ENCODE measurements around the gene PHKA2.

The PHKA2 gene

GRCh38 chrX:18887177-18887824 is 96.6 kb downstream of the PHKA2 start:
- no peak for FAIRE-seq

GRCh38 chrX:18886344-18887161 is 97.4 kb downstream of the PHKA2 start:
- no peak for FAIRE-seq

DNA sequence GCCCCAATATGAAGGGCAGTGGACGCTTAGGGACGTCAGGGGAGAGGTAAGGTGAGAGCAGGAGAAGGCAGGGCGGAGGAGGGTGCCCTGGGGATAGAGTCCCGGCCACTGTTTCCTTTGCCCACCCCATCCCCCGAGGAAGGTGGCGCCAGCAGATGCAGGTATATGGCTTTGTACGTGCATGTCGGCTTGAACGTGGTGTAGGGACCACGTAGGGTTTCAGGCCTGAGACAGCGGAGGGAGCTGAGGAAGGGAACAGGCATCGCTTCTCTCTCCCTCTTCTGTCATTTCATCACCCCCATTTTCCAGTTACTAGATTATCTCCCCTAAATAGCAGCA is 97.9 kb downstream of the PHKA2 start:
- FAIRE-seq = no peak

DNA sequence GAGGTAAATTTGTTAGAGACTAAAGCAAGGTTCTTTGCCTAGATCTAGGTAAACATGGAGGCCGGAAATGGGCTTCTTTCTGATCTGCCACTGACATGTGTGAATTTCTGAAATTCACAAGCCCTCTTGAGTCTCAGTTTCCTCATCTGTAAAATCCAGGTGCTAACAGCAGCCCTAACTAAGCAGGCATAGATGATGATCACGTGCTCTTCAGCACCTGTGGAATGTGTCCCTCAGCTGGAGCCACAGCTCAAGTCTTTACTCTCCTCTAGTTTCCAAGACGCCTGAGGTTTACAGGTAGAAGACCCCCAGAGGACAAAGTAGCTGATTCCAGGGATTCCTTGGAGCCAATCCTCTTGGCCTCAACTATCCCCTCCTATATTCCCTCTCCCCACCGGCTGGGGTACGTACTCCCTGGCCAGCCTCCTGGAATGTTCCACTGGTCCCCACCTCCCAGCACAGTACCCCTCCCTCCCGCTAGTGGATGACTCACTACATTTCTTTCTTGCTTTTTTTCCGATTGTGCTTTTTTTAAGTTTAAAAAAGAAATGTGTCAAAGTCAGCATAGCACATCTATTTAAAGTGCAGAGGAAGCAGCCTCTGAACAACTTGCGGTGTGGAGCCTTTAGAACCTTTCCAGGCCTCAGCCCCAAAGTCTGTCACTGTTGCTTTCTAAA is 98.4 kb downstream of the PHKA2 start:
- no peak for FAIRE-seq

DNA sequence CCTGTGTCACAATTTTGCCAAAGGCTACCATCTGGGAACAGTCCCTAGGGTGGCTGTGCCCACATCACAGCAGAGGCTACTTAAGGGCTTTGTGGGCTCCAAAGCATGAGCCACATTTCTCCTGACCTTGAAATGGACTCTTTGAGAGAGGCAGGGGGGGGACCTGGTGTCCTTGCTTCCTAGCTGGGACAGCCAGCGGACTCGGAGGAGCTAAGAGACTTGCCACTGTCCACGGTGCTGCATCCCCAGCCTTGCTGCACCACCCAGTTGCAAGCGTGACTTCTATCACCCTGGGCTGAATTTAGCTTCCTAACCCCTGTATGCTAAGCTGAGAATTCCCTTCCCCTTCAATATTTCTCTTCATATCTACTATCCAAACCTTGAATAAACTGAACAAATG is 99.0 kb downstream of the PHKA2 start:
- no peak for FAIRE-seq

DNA sequence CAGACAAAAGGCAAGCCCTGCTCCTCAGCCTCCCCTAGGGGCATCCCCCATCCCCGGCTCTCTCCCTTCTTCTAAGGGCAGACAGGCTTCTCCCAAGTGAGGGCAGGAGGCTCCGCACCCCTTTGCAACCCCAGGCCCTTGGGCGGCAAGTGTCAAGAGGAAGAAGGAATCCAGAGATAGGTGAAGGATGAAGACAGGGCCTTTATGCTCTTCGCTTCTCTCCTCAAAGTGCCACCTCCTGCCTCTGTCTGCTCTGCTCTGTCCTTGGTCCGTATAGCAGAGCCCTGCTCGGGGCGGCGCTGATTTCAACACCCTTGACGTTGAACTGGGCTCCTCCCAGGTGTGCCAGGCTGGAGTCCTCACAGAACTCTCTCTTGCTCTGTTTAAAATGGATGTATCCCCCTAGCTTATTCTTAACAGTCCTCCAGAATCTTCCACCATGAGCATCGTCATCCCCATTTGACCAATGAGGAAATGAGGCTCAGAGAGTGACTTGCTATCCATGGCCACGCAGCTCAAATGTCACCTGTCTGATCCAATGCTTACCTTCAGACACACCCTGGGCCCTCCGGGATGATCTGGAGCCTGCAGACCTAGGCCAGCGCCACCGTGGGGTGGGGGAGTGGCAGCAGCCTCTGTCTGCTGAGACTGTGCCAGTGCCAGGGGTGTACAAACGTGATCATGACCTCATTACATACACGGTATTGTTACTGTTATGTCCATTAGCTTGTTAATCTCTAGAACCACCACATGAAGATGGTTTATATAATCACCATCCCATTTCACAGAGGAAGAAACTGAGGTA is 99.8 kb downstream of the PHKA2 start:
- FAIRE-seq = no peak

DNA sequence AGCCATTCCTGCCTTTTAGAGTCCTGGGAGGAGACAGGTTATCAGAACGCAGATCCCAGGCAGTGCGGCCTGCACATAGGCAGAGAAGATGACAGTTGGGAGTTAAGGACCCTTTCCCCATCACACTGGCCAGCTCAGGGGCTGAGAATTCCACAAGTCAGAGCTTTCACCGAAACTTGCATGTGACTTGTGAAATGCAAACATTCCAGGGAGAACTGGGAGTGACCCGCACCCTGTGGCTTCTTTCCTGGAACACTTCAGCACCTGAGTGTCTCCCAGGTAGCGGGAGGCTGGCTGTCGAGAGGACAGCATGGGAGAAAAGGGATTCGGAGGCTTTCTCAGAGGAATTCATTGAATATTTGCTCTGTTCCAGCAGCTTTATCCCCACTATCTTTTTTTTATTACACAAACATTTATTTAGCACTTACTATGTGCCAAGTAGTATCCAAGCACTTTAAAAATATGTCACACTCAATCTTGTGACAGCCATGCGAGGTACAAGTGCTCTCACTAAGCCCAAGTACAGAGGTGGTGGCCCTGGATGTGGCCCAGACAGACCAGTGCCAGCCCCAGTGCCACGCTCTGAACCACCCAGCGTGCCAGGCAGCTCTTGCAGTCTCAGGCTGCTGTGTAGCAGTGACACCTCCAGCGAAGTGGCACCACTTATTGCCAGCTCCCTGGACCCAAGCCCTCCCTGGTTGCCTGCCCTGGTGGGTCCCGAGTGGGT is 100.5 kb downstream of the PHKA2 start:
- FAIRE-seq = no peak

DNA sequence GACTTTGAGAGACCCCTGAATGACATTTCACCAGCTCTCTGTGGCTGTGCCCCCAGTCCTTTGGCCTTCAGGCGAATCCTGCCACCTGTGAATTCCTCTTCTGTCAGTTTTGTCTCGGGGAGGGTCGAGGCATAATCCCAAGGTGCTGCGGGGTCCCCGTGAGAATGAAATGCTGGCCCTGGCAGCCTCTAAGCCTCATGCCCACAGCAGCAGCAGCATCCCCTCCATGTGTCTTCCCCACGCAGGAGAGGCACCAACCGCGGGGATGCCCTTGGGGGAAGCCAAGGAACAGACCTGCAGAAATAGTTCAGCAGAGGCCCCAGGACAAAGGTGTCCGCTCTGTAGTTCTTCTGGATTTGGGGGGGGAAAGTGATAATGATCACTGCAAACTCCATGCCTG is 104.8 kb downstream of the PHKA2 start:
- no peak for FAIRE-seq

- FAIRE-seq = no peak
Observed at GRCh38 chrX:18877469-18877868, 106.4 kb downstream of the PHKA2 start.

DNA sequence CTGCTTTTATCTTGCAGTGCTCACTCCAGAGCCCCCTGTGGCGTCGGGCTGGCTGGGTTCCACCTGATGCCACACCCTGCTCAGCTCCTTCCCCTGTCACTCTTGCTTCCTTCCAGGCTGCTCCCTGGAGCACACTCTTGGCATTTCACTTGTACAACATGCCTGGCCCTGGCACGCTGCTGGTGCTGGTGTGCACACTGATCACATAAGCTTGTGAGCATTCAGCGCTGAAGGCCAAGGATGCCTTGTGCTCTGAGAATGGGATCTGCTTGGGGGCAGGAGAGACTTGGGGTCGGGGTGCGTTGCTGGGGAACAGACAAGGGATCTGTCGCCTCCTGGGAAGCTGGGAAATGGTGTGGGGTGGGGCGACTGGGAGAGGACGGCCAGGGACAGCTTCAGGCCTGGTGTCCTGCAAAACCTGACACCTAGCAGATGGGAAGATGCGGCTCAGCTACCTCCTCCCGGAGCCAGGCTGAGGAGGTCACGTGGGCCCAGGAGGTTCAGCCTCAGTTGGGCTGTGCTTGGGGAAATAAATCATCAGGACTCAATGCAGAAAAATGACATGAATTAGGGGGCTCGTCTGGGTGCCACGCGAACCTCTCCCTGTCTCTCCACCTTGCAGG is 108.5 kb downstream of the PHKA2 start:
- FAIRE-seq = no peak

DNA sequence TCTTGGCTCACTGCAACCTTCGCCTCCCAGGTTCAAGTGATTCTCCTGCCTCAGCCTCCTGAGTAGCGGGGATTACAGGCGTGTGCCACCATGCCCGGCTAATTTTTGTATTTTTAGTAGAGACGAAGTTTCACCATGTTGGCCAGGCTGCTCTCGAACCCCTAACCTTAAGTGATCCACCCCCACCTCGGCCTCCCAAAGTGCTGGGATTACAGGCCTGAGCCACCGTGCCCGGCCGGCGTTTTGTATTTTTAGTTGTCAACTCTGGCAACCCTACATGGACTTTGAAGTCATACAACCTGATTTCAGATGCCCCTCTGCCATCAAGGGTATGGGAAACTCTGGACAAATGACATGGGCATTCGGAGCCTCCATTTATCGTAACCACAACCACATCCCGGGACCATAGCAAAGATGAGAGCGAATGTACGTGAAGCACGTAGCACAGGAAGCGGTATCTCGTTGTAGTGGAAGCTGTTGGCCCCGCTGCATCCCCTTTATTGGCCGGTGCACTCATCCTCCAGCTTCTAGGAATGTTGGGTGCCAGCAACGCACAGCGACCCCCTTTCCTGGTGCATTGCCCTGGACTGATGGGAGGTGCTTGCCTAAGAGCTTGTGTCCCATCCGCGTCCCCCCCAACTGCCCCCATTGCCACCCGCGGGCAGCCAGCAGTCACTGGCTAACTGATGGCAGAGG is 109.2 kb downstream of the PHKA2 start:
- no peak for FAIRE-seq

DNA sequence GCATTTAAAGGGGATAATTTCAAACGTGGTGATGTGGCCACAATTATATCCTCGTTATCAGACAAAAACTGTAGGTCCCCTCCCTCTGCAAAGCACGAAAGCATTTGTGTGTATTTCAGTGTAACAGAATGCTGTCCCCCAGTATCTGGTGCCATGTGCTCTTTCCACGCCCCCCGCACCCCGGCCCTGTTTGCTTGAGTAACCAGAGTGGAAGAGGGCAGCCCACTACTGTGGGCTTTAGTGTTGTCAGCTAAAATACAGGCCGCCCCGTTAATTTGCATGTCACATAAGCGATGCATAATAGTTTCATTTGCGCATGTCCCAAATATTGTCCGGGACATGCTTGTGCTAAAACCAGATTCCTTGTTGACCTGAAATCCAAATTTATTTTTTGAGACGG is 110.1 kb downstream of the PHKA2 start:
- FAIRE-seq = no peak

- FAIRE-seq = no peak
Observed at GRCh38 chrX:18873189-18873791, 110.6 kb downstream of the PHKA2 start.

GRCh38 chrX:18872621-18873020 is 111.3 kb downstream of the PHKA2 start:
- FAIRE-seq = no peak

- no peak for FAIRE-seq
Observed at GRCh38 chrX:18871970-18872369, 111.9 kb downstream of the PHKA2 start.

DNA sequence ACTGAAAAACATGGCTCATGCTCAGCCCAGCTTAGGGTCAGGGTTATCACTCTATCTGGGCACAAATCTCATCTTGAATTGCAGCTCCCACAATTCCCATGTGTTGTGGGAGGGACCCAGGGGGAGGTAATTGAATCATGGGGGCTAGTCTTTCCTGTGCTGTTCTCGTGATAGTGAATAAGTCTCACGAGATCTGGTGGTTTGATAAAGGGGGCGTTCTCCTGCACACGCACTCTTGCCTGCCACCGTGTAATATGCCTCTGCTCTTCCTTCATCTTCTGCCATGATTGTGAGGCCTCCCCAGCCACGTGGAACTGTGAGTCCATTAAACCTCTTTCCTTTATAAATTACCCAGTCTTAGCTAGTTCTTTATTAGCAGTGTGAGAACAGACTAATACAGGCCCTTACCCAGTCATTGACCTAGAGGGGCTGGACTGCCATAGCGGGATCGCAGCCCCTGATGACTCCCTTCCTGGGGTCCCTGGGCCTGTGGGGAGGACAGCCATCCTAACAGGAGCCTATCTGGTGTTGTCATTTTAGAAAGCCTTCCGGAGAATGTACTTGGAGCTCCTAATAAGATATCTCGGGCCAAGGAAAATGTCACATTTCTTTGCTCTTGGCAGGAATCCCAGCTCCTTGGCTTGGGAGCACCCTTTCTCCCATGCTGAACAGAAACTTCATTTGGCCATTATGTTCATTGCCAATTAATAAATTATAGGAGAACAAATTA is 112.6 kb downstream of the PHKA2 start:
- no peak for FAIRE-seq

GRCh38 chrX:18864390-18864920 is 119.5 kb downstream of the PHKA2 start:
- no peak for FAIRE-seq

DNA sequence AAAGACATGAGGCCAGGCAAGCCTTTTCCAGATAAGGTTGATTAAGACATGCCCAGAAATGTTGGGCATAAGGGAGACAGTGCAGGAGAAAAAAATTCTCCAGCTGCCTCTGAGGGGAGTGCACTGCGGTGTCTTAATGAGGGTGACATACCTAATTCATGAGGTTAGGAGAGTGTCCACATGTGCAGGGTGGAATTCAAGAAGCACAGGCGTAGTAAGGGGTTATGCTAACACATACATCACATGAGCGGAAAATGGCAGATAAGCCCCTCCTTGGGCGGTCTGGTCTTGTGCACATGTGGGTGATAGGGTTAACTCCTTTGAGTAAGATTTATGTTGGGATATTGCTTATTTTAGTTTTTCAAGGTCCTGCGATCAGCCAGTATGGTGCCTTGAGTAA is 122.4 kb downstream of the PHKA2 start:
- no peak for FAIRE-seq

- FAIRE-seq = no peak
Observed at GRCh38 chrX:18856645-18856997, 127.3 kb downstream of the PHKA2 start.

All from colon (tissue), 2 donors.